ENCODE data around the gene BLVRA.

- TF ChIP-seq POLR2A (IDR thresholded peaks at IDR 0.05; ENCODE audit: low read length) (no peak), GATA1 (IDR thresholded peaks at IDR 0.05; ENCODE audit: low read depth, low read length) (no peak)
These were observed 28.6 kb upstream of the BLVRA start for GRCh38 chr7:43729924-43730248.

Data from erythroblast (primary cell).